Activated T-cell treated with anti-CD3 and anti-CD28 coated beads, Interleukin-2, amount 50 U/mL, for 72 hours (primary cell): ENCODE results near the gene PALB2. TPM values are rescaled to one million over a fixed set of nuclear protein-coding genes. Genes with fewer than 3 reads are reported as not detected.
"Not testable (repeated sequence)": the region's sequence is repeated elsewhere in the genome, so short reads cannot be mapped to it uniquely, and the experiment has no call there.

Experiments used
- ATAC-seq, 2 donors: fragments of 150-1000 bp; cut with Tn5 transposase; replicated peaks in 1 of 2; 2 replicates each; pipeline ENCODE4 v1.10.0; 2021; ENCODE audit warnings: moderate library complexity in 2 of 2, mild to moderate bottlenecking in 1 of 2
- DNase-seq, 2 donors: peaks; one replicate each; pipeline ENCODE4 v3.0.0; 2021 to 2022; ENCODE audit warnings: mixed read lengths in 1 of 2
- H3K27ac Mint-ChIP-seq: one replicate; pipeline ENCODE4 v1.8.0; 2022; ENCODE audit warnings: mild to moderate bottlenecking, moderate library complexity, mixed read lengths
- H3K27me3 Mint-ChIP-seq: one replicate; pipeline ENCODE4 v1.8.0; 2022; ENCODE audit warnings: low read depth, mixed read lengths
- H3K36me3 Mint-ChIP-seq, 2 donors: one replicate each; pipeline ENCODE4 v1.8.0; 2022; ENCODE audit warnings: mixed read lengths in 2 of 2, mild to moderate bottlenecking in 1 of 2; ENCODE audit not compliant: insufficient read depth in 2 of 2
- H3K4me1 Mint-ChIP-seq: one replicate; pipeline ENCODE4 v1.8.0; 2022; ENCODE audit warnings: low read depth, mixed read lengths
- H3K4me3 Mint-ChIP-seq, 2 donors: one replicate each; pipeline ENCODE4 v1.8.0; 2022; ENCODE audit warnings: mild to moderate bottlenecking in 2 of 2, mixed read lengths in 2 of 2, moderate library complexity in 2 of 2
- H3K9me3 Mint-ChIP-seq, 2 donors: one replicate each; pipeline ENCODE4 v1.8.0; 2022; ENCODE audit warnings: mixed read lengths in 2 of 2
- total RNA-seq, 2 donors: library from RNA; stranded (reverse); gene quantifications; one replicate each; pipeline ENCODE4 v1.2.3, GENCODE V29; 2022

The PALB2 gene
- total RNA-seq, 2 donors from 2014 or later, result 22.2 to 31.7 TPM

DNA sequence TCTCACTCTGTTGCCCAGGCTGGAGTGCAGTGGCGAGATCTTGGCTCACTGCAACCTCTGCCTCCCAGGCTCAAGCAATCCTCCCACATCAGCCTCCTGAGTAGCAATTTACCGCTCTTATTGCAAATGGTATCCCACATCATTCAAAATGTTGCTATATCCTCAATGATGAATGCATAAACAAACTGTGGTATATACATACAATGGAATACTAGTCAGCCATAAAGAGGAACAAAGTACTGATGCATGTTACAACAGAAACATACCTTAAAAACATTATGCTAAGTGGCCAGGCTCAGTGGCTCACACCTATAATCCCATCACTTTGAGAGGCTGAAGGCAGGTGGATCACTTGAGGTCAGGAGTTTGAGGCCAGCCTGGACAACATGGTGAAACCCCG lies 9.2 kb downstream of the PALB2 start:
- DNase-seq, ATAC-seq, H3K27ac Mint-ChIP-seq, H3K4me3 Mint-ChIP-seq, H3K9me3 Mint-ChIP-seq, H3K27me3 Mint-ChIP-seq: not testable (repeated sequence)
- Mint-ChIP-seq H3K4me1 (peaks cover 20% of the 10 kb centered on the region), H3K36me3 (peaks cover 6 to 28% of the 10 kb centered on the region in 2 donors)

DNA sequence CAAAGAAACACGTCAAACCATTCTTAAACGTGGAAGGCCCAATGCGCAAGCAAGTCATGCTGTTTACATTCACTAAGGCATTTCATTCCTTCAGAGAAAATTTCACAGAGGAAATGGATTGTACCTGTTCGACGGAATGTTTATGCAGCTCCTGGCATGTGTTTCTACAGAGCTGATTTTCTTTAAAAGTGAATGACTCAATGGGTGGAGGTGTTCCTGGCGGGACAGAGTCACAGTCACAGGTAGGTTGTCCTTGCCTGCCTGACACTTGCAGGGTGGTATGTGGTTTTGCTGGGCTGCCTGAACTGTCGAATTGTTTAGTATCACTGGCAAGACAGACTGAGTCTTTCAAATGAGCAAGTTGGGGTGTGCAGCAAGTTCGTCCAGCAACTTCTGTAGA lies 11.6 kb downstream of the PALB2 start:
- ATAC-seq (no peak), DNase-seq (no peak)
- Mint-ChIP-seq H3K36me3 (peaks cover 0 to 23% of the 10 kb centered on the region in 2 donors), H3K4me3 (no peak overlapping the region), H3K27ac (peak overlapping the region; percentile 30), H3K9me3 (no peaks in the 10 kb centered on the region), H3K4me1 (peaks cover 20% of the 10 kb centered on the region), H3K27me3 (no peaks in the 10 kb centered on the region)

DNA sequence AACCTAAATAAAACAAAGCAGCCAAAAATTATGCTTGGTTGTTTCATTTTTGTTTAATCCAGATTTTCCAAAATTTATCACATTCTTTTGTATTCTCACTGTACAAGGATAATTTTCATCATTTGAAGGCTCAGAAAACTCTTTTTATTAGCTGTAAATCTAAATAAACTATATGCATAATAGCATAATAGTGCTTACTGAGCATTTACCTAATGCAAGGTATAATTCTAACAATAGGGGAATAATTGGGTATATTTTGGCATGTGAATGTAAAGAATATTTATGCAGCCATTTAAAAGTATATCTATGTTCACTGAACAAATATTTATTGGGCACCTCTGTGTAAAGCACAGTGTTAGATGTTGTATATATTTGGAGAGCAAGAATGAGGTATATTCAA lies 17.0 kb downstream of the PALB2 start:
- DNase-seq (no peak), ATAC-seq (no peak)
- Mint-ChIP-seq H3K4me3 (no peak overlapping the region), H3K27ac (no peak overlapping the region), H3K27me3 (no peaks in the 10 kb centered on the region), H3K4me1 (peaks cover under 1% of the 10 kb centered on the region), H3K9me3 (no peaks in the 10 kb centered on the region), H3K36me3 (peaks cover 10 to 29% of the 10 kb centered on the region in 2 donors)

DNA sequence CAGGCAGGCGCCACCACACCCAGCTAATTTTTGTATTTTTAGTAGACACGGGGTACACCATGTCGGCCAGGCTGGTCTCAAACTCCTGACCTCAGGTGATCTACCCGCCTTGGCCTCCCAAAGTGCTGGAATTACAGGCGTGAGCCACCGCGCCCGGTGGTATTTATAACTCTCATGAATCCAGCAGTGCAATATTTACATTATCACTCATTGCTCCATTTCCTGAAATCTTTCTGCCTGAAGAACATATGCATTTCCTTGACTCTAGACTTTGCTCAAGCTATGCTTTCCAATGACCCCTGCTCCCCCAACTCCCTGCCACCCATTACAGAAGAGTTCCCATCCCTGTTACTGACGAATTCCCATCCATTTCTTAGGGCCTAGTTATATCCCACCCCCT lies 25.3 kb downstream of the PALB2 start:
- Mint-ChIP-seq H3K27ac (no peak overlapping the region), H3K4me3 (no peak overlapping the region), H3K27me3 (no peaks in the 10 kb centered on the region), H3K9me3 (no peaks in the 10 kb centered on the region), H3K4me1 (no peaks in the 10 kb centered on the region), H3K36me3 (peaks cover 2 to 19% of the 10 kb centered on the region in 2 donors)
- ATAC-seq (no peak), DNase-seq (no peak)

DNA sequence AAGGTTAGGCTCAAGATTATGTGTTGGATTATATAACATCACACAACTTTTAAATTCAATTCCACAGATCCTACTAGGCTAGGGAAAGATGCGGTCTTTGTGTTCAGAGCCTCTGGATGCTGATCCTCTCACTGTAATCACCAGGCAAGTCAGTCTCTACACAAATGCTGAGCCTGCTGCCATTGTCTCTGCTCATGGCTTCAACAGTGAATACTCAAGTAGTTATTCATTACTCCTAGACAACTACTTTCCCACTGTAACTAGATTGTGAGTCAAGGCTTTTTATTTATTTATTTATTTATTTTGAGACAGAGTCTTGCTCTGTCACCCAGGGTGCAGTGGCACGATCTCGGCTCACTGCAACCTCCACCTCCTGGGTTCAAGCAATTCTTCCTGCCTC lies 29.2 kb downstream of the PALB2 start:
- Mint-ChIP-seq H3K9me3 (no peaks in the 10 kb centered on the region), H3K36me3 (peaks cover 0 to 11% of the 10 kb centered on the region in 2 donors)

DNA sequence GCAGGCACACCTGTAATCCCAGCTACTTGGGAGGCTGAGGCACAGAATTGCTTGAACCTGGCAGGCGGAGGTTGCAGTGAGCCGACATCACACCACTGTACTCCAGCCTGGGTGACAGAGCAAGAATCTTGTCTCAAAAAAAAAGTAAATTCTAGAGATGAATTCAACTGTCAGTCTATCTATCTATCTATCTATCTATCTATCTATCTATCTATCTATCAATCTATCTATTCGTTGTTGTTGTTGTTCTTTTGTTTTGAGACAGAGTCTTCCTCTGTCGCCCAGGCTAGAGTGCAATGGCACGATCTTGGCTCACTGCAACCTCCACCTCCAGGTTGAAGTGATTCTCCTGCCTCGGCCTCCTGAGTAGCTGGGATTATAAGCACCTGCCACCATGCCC lies 30.2 kb downstream of the PALB2 start:
- not testable (repeated sequence) for H3K9me3 Mint-ChIP-seq, H3K4me1 Mint-ChIP-seq, H3K36me3 Mint-ChIP-seq, H3K27ac Mint-ChIP-seq, H3K27me3 Mint-ChIP-seq, DNase-seq, H3K4me3 Mint-ChIP-seq, ATAC-seq

More for the DNA sequence above, 29.2 kb downstream of the PALB2 start:
- Mint-ChIP-seq H3K27ac (no peak overlapping the region), H3K4me3 (no peak overlapping the region), H3K27me3 (no peaks in the 10 kb centered on the region), H3K4me1 (no peaks in the 10 kb centered on the region)
- ATAC-seq, result no peak
- no peak for DNase-seq

DNA sequence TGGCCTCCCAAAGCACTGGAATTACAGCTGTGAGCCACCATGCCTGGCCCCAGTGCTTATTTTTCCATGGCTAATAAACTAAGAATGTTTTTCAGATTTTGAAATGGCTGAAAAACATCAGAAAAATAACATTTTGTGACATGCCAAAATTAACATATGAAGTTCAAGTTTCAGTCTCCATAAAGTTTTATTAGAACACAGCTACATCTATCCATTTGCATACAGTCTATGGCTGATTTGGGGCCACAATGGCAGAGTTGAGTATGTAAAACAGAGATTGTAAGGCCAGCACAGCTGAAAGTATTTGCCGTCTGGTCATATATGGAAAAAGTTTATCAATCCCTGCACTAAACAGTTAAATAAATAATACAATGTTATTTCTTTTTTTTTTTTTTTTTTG lies 31.2 kb downstream of the PALB2 start:
- no peaks in the 10 kb centered on the region for H3K27me3 Mint-ChIP-seq
- H3K9me3 Mint-ChIP-seq, result no peaks in the 10 kb centered on the region
- peaks cover 0 to 8% of the 10 kb centered on the region in 2 donors for H3K36me3 Mint-ChIP-seq
- H3K4me1 Mint-ChIP-seq, result no peaks in the 10 kb centered on the region
- no peak for ATAC-seq
- no peak for DNase-seq
- no peak overlapping the region for H3K27ac Mint-ChIP-seq
- H3K4me3 Mint-ChIP-seq, result no peak overlapping the region

DNA sequence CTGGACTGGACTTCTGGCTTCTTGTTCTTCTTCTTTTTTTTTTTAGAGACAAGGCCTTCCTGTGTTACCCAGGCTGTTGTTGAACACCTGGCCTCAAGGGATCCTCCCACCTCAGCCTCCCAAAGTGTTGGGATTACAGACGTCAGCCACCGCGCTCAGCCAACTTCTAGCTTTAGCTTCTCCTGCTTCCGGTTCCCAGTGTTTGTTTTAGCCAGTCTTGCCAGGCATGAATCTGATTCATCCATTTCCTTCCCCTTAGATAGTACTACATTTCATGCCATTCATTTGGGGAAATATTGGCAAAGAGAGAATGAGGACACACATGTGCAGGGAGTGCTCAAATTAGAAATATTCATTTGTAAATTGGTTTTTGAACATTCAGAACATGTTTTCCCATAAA lies 32.9 kb downstream of the PALB2 start:
- peaks cover 2 to 15% of the 10 kb centered on the region in 2 donors for H3K36me3 Mint-ChIP-seq
- no peaks in the 10 kb centered on the region for H3K27me3 Mint-ChIP-seq
- DNase-seq (no peak), ATAC-seq (no peak)
- H3K4me1 Mint-ChIP-seq, result no peaks in the 10 kb centered on the region
- no peak overlapping the region for H3K27ac Mint-ChIP-seq
- no peak overlapping the region for H3K4me3 Mint-ChIP-seq
- no peaks in the 10 kb centered on the region for H3K9me3 Mint-ChIP-seq

DNA sequence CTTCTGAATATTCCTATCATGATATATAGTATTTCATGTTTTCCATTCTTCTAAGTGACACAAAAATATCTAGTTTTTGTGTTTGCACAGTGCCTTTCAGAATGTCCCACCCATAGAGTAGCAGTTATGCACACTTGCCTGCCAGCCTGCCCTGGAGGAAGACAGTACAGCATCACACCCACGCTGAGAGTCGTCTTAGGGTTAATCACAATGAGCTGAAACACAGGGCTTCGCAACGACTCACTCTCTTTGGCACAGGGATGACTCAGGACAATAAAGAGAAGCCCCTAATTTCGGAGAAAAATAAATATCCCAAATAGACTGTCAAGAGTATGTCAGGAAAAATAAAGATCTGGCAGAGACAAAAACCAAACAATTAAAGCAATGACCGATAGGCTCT lies 33.4 kb downstream of the PALB2 start:
- no peak for ATAC-seq
- H3K27ac Mint-ChIP-seq, result no peak overlapping the region
- H3K36me3 Mint-ChIP-seq, result peaks cover 2 to 14% of the 10 kb centered on the region in 2 donors
- H3K4me3 Mint-ChIP-seq, result no peak overlapping the region
- H3K27me3 Mint-ChIP-seq, result no peaks in the 10 kb centered on the region
- no peaks in the 10 kb centered on the region for H3K4me1 Mint-ChIP-seq
- no peak for DNase-seq
- H3K9me3 Mint-ChIP-seq, result no peaks in the 10 kb centered on the region

DNA sequence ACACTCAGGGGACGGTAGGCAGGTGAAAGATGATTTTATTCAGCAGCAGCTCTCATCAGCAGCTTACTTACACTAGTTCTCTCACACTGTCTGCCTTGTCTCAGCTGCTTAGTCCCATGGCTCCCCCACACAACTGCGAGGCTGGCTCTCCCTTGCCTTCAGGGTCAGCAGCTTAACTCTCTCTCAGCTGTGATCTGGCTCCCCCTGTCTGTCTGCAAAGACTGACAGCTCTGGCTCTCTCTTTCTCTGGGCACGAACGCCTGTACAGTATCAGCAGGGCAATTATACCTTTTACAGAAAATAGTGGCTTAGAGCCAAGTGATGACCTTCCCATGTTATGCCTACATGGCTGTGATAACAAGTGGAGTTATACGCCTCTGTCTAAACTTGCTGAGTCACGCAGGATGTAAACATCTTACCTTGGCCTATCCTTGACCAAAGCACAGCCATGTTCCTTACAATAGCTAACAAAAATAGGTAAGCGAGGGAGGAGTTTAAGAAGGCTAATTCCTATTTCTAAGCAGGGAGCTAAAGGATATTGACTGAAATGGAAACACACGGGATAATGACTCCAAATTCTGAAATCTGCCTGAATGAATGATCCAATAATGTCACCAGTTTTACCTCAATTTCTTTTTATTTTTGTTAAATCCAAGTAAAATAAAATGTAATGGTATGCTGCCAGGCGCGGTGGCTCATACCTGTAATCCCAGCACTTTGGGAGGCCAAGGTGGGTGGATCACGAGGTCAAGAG lies 43.9 kb downstream of the PALB2 start:
- peaks cover 32% of the 10 kb centered on the region for H3K4me1 Mint-ChIP-seq
- no peaks in the 10 kb centered on the region for H3K27me3 Mint-ChIP-seq
- H3K36me3 Mint-ChIP-seq, result peaks cover 2 to 11% of the 10 kb centered on the region in 2 donors
- ATAC-seq (peak in 1 of 2 donors; percentile 13), DNase-seq (peak; percentile 35 to 43)
- peak overlapping the region; percentile 23 to 57 for H3K4me3 Mint-ChIP-seq
- peak overlapping the region; percentile 21 for H3K27ac Mint-ChIP-seq
- no peaks in the 10 kb centered on the region for H3K9me3 Mint-ChIP-seq

DNA sequence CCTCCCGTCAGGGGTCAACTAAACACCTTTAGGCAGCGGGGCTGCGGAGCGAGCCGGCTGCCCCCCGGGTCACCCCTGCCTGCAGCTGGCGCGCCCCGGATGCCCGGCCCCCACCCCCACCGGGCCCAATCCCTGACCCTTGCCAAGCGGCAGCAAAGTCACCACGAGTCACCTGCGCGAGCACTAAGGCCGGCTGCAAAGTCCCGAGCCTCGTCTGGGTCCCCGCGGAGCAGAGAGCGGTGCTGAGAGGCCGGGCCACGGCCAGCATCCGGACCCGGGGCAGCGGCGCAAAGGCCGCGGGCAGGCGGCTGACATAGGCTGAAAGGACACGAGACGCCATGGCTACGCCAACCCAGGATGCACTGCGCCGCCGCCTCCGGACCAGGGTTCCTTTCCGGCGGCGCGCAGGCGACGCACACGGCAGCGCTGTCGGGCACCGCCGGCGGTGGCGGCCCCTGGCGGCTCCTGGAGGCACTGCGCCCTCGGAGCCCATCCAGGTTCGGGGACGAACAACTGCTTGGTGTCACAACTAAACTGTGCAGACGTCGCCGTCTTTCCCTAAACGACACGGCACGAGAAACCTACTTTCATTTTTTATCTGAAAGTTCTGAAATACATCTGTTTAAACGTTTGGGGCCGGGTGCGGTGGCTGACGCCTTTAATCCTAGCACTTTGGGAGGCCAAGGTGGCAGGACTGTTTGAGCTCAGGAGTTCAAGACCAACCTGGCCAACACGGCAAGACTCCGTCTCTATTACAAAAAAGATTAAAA lies 45.0 kb downstream of the PALB2 start, which contains the start of gene NDUFAB1:
Gene NDUFAB1 (minus strand): TSS at position 366 of the 770 bp plus-strand sequence. CDS start 26 bp downstream, at position 340.
- H3K4me1 Mint-ChIP-seq, result peaks cover 40% of the 10 kb centered on the region
- DNase-seq, result peak; percentile 93 to 96
- peak; percentile 99 to 100 for ATAC-seq
- peaks cover 4 to 10% of the 10 kb centered on the region in 2 donors for H3K36me3 Mint-ChIP-seq
- H3K4me3 Mint-ChIP-seq, result peak within 1 kb of the TSS; percentile 84 to 86
- H3K27ac Mint-ChIP-seq, result peak within 1 kb of the TSS; percentile 72
- H3K9me3 Mint-ChIP-seq, result no peaks in the 10 kb centered on the region
- H3K27me3 Mint-ChIP-seq, result no peaks in the 10 kb centered on the region

DNA sequence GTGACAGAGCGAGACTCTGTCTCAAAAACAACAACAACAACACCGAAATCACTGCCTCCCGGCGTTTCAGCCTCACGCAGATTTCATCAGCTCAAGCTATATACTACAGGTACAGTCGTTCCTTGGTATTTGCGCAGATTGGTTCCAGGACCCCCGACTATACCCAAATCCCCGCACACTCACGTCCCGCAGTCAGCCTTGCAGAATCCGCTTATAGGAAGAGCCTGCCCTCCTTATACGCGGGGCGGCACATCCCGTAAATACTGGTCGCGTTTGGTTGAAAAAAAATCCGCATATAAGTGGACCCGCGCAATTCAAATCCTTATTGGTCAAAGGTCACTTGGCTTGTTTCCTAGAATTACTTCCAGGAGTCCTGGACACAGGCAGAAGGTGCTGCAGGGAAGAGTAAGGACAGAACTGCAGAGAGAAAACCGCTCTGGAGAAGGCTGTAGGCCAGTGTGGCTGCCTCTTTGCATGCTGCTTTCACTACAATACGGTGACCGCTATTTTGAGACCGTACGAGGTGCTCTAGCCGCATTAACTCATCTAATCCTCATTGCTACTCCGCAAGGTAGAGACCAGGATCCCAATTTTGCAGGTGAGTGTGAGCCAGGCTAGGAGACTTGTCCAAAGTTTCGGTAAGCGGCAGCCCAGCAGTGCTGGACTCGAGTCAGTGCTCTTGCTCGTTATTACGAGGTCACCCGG lies 45.7 kb downstream of the PALB2 start:
- Mint-ChIP-seq H3K4me3 (peak overlapping the region; percentile 84 to 86), H3K27me3 (no peaks in the 10 kb centered on the region), H3K4me1 (peaks cover 40% of the 10 kb centered on the region), H3K36me3 (peaks cover 6 to 12% of the 10 kb centered on the region in 2 donors), H3K9me3 (no peaks in the 10 kb centered on the region), H3K27ac (peak overlapping the region; percentile 72)
- DNase-seq (no peak), ATAC-seq (no peak)

DNA sequence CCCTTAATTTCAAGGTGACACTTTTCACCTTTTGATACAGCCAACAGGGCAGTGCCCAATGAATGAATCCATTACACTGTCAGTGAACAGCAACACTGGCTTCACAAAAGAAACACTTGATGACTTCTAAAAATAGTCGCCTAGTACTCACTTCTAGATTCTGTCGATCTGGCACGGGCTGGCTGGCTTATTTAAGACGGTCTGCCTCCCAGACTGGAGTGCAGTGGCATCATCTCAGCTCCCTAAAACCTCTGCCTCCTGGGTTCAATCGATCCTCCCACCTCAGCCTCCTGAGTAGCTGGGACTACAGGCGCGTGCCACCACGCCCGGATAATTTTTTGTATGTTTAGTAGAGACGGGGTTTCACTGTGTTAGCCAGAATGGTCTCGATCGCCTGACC lies 46.9 kb downstream of the PALB2 start:
- no peaks in the 10 kb centered on the region for H3K27me3 Mint-ChIP-seq
- H3K4me1 Mint-ChIP-seq, result peaks cover 40% of the 10 kb centered on the region
- no peak overlapping the region for H3K27ac Mint-ChIP-seq
- H3K4me3 Mint-ChIP-seq, result peak overlapping the region in 1 of 2 donors; percentile 84
- no peak for ATAC-seq
- no peak for DNase-seq
- peaks cover 7 to 14% of the 10 kb centered on the region in 2 donors for H3K36me3 Mint-ChIP-seq
- no peaks in the 10 kb centered on the region for H3K9me3 Mint-ChIP-seq
